Mesendoderm (in vitro differentiated cells): ENCODE measurements around the gene C11orf87.

Experiments
- DNase-seq: peaks from one replicate; pipeline ENCODE4 v3.0.0; 2013
- H2AK5ac ChIP-seq: 2 replicates; pipeline ENCODE4 v1.6.1; 2013; ENCODE audit warnings: low read length, inconsistent platforms
- H2BK120ac ChIP-seq: 2 replicates; pipeline ENCODE4 v1.6.1; 2013; ENCODE audit warnings: low read depth, mild to moderate bottlenecking, low read length, moderate library complexity, mixed read lengths
- H2BK15ac ChIP-seq: replicated peaks from 2 replicates; pipeline ENCODE4 v1.6.1; 2013; ENCODE audit warnings: low read depth, mild to moderate bottlenecking, moderate library complexity
- H2BK5ac ChIP-seq: 2 replicates; pipeline ENCODE4 v1.6.1; 2013; ENCODE audit warnings: low read length, inconsistent platforms
- H3K18ac ChIP-seq: 2 replicates; pipeline ENCODE4 v1.6.1; 2013; ENCODE audit warnings: mild to moderate bottlenecking, low read length, mixed read lengths
- H3K23ac ChIP-seq: one replicate; pipeline ENCODE4 v1.6.1; 2013; ENCODE audit warnings: low read length
- H3K27ac ChIP-seq: 2 replicates; pipeline ENCODE4 v1.5.1; 2013; ENCODE audit warnings: low read depth, mild to moderate bottlenecking, inconsistent platforms, low read length, moderate library complexity
- H3K27me3 ChIP-seq: 2 replicates; pipeline ENCODE4 v1.6.1; 2013; ENCODE audit warnings: low read length, control low read depth, mild to moderate bottlenecking, inconsistent platforms; ENCODE audit not compliant: insufficient read depth, poor library complexity
- H3K36me3 ChIP-seq: 2 replicates; pipeline ENCODE4 v1.6.1; 2013; ENCODE audit warnings: low read length, inconsistent platforms; ENCODE audit not compliant: control insufficient read depth, insufficient read depth
- H3K4ac ChIP-seq: one replicate; pipeline ENCODE4 v1.6.1; 2013; ENCODE audit warnings: low read depth, mild to moderate bottlenecking, low read length, moderate library complexity
- H3K4me1 ChIP-seq: 2 replicates; pipeline ENCODE4 v1.6.1; 2013; ENCODE audit warnings: low read depth, low read length, inconsistent platforms; ENCODE audit not compliant: control insufficient read depth
- H3K4me2 ChIP-seq: 2 replicates; pipeline ENCODE4 v1.6.1; 2013; ENCODE audit warnings: low read length
- H3K4me3 ChIP-seq: 2 replicates; pipeline ENCODE4 v1.5.1; 2013; ENCODE audit warnings: mild to moderate bottlenecking, low read length
- H3K56ac ChIP-seq: one replicate; pipeline ENCODE4 v1.6.1; 2013; ENCODE audit warnings: low read length
- H3K79me1 ChIP-seq: 2 replicates; pipeline ENCODE4 v1.6.1; 2013; ENCODE audit warnings: low read length, inconsistent platforms
- H3K79me2 ChIP-seq: 2 replicates; pipeline ENCODE4 v1.6.1; 2013; ENCODE audit warnings: mild to moderate bottlenecking, low read length; ENCODE audit not compliant: control insufficient read depth, insufficient read depth
- H3K9ac ChIP-seq: 2 replicates; pipeline ENCODE4 v1.6.1; 2013; ENCODE audit warnings: low read length, inconsistent platforms
- H4K5ac ChIP-seq: one replicate; pipeline ENCODE4 v1.6.1; 2013; ENCODE audit warnings: low read length
- H4K8ac ChIP-seq: one replicate; pipeline ENCODE4 v1.6.1; 2013; ENCODE audit warnings: low read depth, mild to moderate bottlenecking, control low read depth, low read length, moderate library complexity
- WGBS: extraction: QIAGEN DNeasy Blood & Tissue Kit; methylation state at CpG from one replicate; pipeline ENCODE4 v1.1.7; 2013; ENCODE audit warnings: low lambda C conversion rate, missing lambda C conversion rate; ENCODE audit not compliant: insufficient coverage; ENCODE audit errors: extremely low coverage; 5-methylcytosine and 5-hydroxymethylcytosine counted together

Gene C11orf87

DNA sequence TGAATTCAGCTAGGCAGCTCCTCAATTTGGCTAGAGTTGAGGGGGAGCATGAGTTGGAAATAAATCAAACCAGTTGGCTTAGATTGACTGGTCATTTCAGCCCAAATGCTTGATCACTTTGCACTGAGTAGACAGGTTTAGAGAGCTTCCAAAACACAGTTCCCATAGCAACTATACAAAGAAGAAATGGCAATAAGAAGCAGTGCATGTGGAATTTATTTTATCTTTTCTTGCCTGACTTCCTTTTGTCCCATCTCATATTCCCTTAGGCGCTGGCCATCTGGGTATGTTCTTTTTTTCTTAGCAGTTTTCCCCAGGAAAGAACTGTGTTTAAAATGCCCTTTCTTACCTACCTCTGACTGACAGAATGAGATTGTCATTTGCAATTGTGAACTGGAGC is 38.7 kb upstream of the C11orf87 start:
- WGBS: no CpG with 5 or more reads among the region's 1 CpG

GRCh38 chr11:109384873-109385272 is 37.1 kb upstream of the C11orf87 start:
- H3K36me3 ChIP-seq: no peaks in the 10 kb centered on the region
- H2BK120ac ChIP-seq: no peak overlapping the region
- no peak overlapping the region for H2AK5ac ChIP-seq
- no peaks in the 10 kb centered on the region for H3K79me2 ChIP-seq
- no peak overlapping the region for H3K27ac ChIP-seq
- H4K5ac ChIP-seq: no peak overlapping the region
- WGBS: no CpG with 5 or more reads among the region's 1 CpG
- no peak overlapping the region for H3K23ac ChIP-seq
- no peaks in the 10 kb centered on the region for H3K4me1 ChIP-seq
- no peak overlapping the region for H2BK5ac ChIP-seq
- no peak overlapping the region for H3K9ac ChIP-seq
- H3K4me3 ChIP-seq: no peak overlapping the region
- no peaks in the 10 kb centered on the region for H3K79me1 ChIP-seq
- no peak for DNase-seq
- no peak overlapping the region for H3K4ac ChIP-seq
- no peak overlapping the region for H3K18ac ChIP-seq
- H2BK15ac ChIP-seq: no peak overlapping the region
- H3K56ac ChIP-seq: no peak overlapping the region
- H3K4me2 ChIP-seq: no peak overlapping the region
- no peak overlapping the region for H4K8ac ChIP-seq
- H3K27me3 ChIP-seq: no peaks in the 10 kb centered on the region

More for the DNA sequence above, 38.7 kb upstream of the C11orf87 start:
- Histone ChIP-seq H3K4me2 (no peak overlapping the region), H4K5ac (no peak overlapping the region), H3K9ac (no peak overlapping the region), H3K79me2 (no peaks in the 10 kb centered on the region), H2BK15ac (no peak overlapping the region), H3K27ac (no peak overlapping the region), H3K79me1 (no peaks in the 10 kb centered on the region), H3K27me3 (no peaks in the 10 kb centered on the region), H4K8ac (no peak overlapping the region), H2AK5ac (no peak overlapping the region), H3K4me1 (no peaks in the 10 kb centered on the region), H3K4ac (no peak overlapping the region), H3K4me3 (no peak overlapping the region), H3K18ac (no peak overlapping the region), H2BK5ac (no peak overlapping the region), H2BK120ac (no peak overlapping the region), H3K23ac (no peak overlapping the region), H3K56ac (no peak overlapping the region), H3K36me3 (no peaks in the 10 kb centered on the region)
- DNase-seq: no peak

DNA sequence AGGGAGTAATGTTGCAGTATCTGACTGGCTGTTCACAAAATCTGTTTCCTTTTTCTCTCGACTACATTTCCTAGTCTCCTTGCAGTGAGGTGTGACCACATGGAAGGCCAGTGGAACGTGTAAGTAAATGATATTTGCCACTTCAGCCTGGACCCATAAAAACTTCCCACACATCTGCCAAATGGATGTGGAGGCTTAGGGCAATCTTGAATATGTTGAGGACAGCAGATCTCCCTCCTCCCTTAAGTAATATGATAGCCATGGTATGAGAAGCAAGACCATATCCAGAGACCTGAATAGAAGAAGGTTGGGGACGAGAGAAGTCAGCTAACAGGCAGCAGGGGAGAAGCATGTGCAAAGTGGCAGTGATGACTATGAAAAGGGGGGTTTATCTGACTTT is 33.0 kb upstream of the C11orf87 start:
- Histone ChIP-seq H2BK15ac (no peak overlapping the region), H3K4me2 (no peak overlapping the region), H3K9ac (no peak overlapping the region), H3K79me2 (no peaks in the 10 kb centered on the region), H3K27me3 (no peaks in the 10 kb centered on the region), H3K36me3 (no peaks in the 10 kb centered on the region), H3K56ac (no peak overlapping the region), H3K27ac (no peak overlapping the region), H3K4ac (no peak overlapping the region), H3K79me1 (no peaks in the 10 kb centered on the region), H3K4me3 (no peak overlapping the region), H3K23ac (no peak overlapping the region), H3K18ac (no peak overlapping the region), H4K8ac (no peak overlapping the region), H4K5ac (no peak overlapping the region), H2BK120ac (no peak overlapping the region), H2AK5ac (no peak overlapping the region), H3K4me1 (no peaks in the 10 kb centered on the region), H2BK5ac (no peak overlapping the region)
- no peak for DNase-seq
- WGBS: no CpG with 5 or more reads among the region's 3 CpGs

DNA sequence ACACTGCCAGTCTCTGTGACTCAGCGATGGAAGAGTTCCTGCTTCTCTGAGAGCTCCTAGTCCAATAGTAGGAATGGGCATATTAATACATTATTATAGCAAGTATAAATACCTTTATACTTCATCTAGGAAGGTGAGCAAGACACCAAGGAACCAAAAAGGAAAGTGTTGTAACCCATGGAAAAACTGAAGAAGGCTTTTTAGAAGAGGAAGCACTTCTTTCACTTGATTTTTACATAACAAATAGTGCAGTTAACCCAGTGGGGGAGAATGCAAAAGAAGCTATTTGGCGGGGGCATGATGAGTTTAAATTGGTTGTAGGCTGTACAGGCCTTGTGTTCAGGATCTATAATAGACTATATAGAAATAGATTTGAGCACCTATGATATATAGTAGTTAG is 31.2 kb upstream of the C11orf87 start:
- H3K9ac ChIP-seq: no peak overlapping the region
- H3K23ac ChIP-seq: no peak overlapping the region
- peak; percentile 6 for DNase-seq
- H3K4ac ChIP-seq: no peak overlapping the region
- no peak overlapping the region for H4K5ac ChIP-seq
- H3K18ac ChIP-seq: no peak overlapping the region
- no CpG with 5 or more reads among the region's 2 CpGs for WGBS
- no peak overlapping the region for H3K4me2 ChIP-seq
- H3K79me2 ChIP-seq: no peaks in the 10 kb centered on the region
- H2BK5ac ChIP-seq: no peak overlapping the region
- no peak overlapping the region for H3K56ac ChIP-seq
- no peaks in the 10 kb centered on the region for H3K36me3 ChIP-seq
- no peaks in the 10 kb centered on the region for H3K4me1 ChIP-seq
- no peak overlapping the region for H2AK5ac ChIP-seq
- no peaks in the 10 kb centered on the region for H3K27me3 ChIP-seq
- H4K8ac ChIP-seq: no peak overlapping the region
- H3K27ac ChIP-seq: no peak overlapping the region
- no peak overlapping the region for H2BK120ac ChIP-seq
- no peak overlapping the region for H3K4me3 ChIP-seq
- H3K79me1 ChIP-seq: no peaks in the 10 kb centered on the region
- no peak overlapping the region for H2BK15ac ChIP-seq

DNA sequence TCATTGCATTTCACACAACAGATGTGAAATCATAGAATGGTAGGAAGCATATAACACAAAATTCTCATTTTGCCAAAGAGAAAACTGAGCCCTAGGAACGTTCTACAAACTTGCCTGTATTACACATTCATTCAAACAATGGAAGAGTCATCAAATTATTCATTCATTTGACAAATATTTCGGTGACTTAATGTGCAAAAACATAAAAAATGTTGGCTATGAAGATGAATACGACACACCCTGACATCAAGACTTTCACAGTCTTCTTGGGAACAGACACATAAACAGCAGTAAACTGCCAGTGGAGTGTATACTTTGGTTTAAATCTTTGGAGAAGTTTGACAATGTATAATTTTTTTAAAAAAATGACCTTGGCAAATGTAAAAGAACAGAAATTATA is 20.4 kb upstream of the C11orf87 start:
- H4K5ac ChIP-seq: no peak overlapping the region
- no peaks in the 10 kb centered on the region for H3K36me3 ChIP-seq
- no peaks in the 10 kb centered on the region for H3K79me1 ChIP-seq
- DNase-seq: no peak
- H3K27me3 ChIP-seq: peaks cover 2% of the 10 kb centered on the region
- no peaks in the 10 kb centered on the region for H3K4me1 ChIP-seq
- no peak overlapping the region for H3K9ac ChIP-seq
- H3K4me3 ChIP-seq: no peak overlapping the region
- H2BK15ac ChIP-seq: no peak overlapping the region
- H2BK5ac ChIP-seq: no peak overlapping the region
- no peak overlapping the region for H3K4ac ChIP-seq
- no peak overlapping the region for H3K23ac ChIP-seq
- no peak overlapping the region for H2AK5ac ChIP-seq
- H3K27ac ChIP-seq: no peak overlapping the region
- H3K56ac ChIP-seq: no peak overlapping the region
- H3K18ac ChIP-seq: no peak overlapping the region
- H2BK120ac ChIP-seq: no peak overlapping the region
- no CpG with 5 or more reads among the region's 3 CpGs for WGBS
- H4K8ac ChIP-seq: no peak overlapping the region
- no peak overlapping the region for H3K4me2 ChIP-seq
- H3K79me2 ChIP-seq: no peaks in the 10 kb centered on the region

DNA sequence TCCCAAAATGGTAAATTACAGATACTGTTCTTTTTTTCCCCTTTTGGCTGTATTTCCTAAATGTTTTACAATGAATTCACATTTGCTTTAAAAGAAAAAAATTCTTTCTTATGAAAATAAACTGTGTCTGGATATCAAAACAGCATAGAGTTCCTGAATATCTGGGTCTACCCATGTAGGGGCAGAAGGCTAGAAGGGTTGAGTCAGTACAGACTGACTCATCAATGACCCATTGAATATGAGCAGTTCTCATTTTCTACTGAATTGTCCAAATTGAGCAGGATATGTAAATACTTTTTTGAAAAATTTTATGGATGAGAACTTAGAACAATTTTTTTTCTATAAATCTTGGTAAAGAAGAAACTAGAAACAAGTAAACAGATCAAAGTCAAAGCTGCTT is 16.3 kb upstream of the C11orf87 start:
- H3K4ac ChIP-seq: no peak overlapping the region
- H2BK15ac ChIP-seq: no peak overlapping the region
- H3K27ac ChIP-seq: no peak overlapping the region
- H3K4me3 ChIP-seq: no peak overlapping the region
- no peak overlapping the region for H4K5ac ChIP-seq
- H3K79me2 ChIP-seq: no peaks in the 10 kb centered on the region
- H3K36me3 ChIP-seq: no peaks in the 10 kb centered on the region
- no peak overlapping the region for H3K18ac ChIP-seq
- no peaks in the 10 kb centered on the region for H3K4me1 ChIP-seq
- no peak overlapping the region for H3K9ac ChIP-seq
- H3K56ac ChIP-seq: no peak overlapping the region
- no peak for DNase-seq
- H3K79me1 ChIP-seq: no peaks in the 10 kb centered on the region
- H3K23ac ChIP-seq: no peak overlapping the region
- H2BK5ac ChIP-seq: no peak overlapping the region
- H3K4me2 ChIP-seq: no peak overlapping the region
- no peaks in the 10 kb centered on the region for H3K27me3 ChIP-seq
- no peak overlapping the region for H4K8ac ChIP-seq
- H2BK120ac ChIP-seq: no peak overlapping the region
- no peak overlapping the region for H2AK5ac ChIP-seq
